C4-2B (cell line): ENCODE measurements around the gene SLC6A1.

Source experiments
- H3K27ac ChIP-seq: fragments of 450-650 bp; 2 replicates; pipeline ENCODE4 v1.5.1; 2017
- CTCF ChIP-seq: fragments of 450-650 bp; conservative IDR thresholded peaks from 2 replicates; pipeline ENCODE4 v1.5.1; 2017; ENCODE audit warnings: mild to moderate bottlenecking
- ZFX ChIP-seq: fragments of 450-650 bp; IDR thresholded peaks from 2 replicates; pipeline ENCODE4 v1.6.1; 2017

Gene SLC6A1

GRCh38 chr3:10985181-10985580, 7.4 kb upstream of the SLC6A1 start:
- TF ChIP-seq CTCF (no peak), ZFX (no peak)
- H3K27ac ChIP-seq: no peak overlapping the region

- TF ChIP-seq CTCF (no peak), ZFX (no peak)
Measured at GRCh38 chr3:10986592-10986991, 6.0 kb upstream of the SLC6A1 start.

GRCh38 chr3:10988001-10988665, 4.4 kb upstream of the SLC6A1 start:
- TF ChIP-seq CTCF (no peak), ZFX (no peak)
- no peak overlapping the region for H3K27ac ChIP-seq

More at GRCh38 chr3:10986592-10986991, 6.0 kb upstream of the SLC6A1 start:
- no peak overlapping the region for H3K27ac ChIP-seq

- TF ChIP-seq ZFX (no peak), CTCF (no peak)
- H3K27ac ChIP-seq: no peak overlapping the region
Measured at GRCh38 chr3:10988991-10989484, 3.5 kb upstream of the SLC6A1 start.

GRCh38 chr3:10992943-10993728, 588 bp downstream of the SLC6A1 start:
- TF ChIP-seq CTCF (no peak), ZFX (no peak)
- H3K27ac ChIP-seq: no peak overlapping the region

GRCh38 chr3:10993729-10994065, 1.1 kb downstream of the SLC6A1 start:
- TF ChIP-seq CTCF (no peak), ZFX (no peak)
- H3K27ac ChIP-seq: no peak overlapping the region

- no peak for TF ChIP-seq ZFX
- no peak for TF ChIP-seq CTCF
Measured at GRCh38 chr3:10994306-10994705, 1.8 kb downstream of the SLC6A1 start.

More at GRCh38 chr3:10994306-10994705, 1.8 kb downstream of the SLC6A1 start:
- H3K27ac ChIP-seq: no peak overlapping the region
